GM18508 (cell line): ENCODE data around the gene SSRP1.

Experiments
- ATAC-seq: cut with Tn5 transposase; IDR thresholded peaks from one replicate; pipeline ENCODE4 v1.9.1; 2021; ENCODE audit warnings: moderate number of reproducible peaks; ENCODE audit not compliant: insufficient read depth, unreplicated experiment

SSRP1 gene

GRCh38 chr11:57360991-57361390 is 25.3 kb upstream of the SSRP1 start:
- no peak for ATAC-seq

GRCh38 chr11:57359896-57360690 is 24.4 kb upstream of the SSRP1 start:
- ATAC-seq = no peak

GRCh38 chr11:57359396-57359795 is 23.7 kb upstream of the SSRP1 start:
- no peak for ATAC-seq

DNA sequence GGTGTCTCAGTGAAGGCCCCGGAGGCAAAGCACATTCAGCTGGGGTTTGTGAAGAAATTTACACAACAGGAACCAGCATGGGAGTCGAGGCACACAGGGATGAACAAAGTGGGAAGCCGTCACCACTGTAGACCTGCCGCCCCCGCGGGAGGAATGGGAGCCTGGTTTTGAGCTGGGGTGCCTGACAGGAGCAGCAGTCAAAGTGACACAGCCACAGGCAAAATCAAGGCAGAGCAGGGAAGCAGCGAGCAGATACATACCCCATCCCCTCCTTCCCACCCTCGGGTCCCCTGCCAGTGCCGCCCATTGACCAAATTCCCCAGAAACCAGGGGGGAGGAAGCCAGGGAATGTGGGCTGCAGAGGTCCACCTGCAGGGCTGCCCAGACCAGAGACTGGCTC is 23.3 kb upstream of the SSRP1 start:
- ATAC-seq = no peak

GRCh38 chr11:57358543-57358961 is 22.9 kb upstream of the SSRP1 start:
- no peak for ATAC-seq

GRCh38 chr11:57357856-57358255 is 22.2 kb upstream of the SSRP1 start:
- no peak for ATAC-seq

DNA sequence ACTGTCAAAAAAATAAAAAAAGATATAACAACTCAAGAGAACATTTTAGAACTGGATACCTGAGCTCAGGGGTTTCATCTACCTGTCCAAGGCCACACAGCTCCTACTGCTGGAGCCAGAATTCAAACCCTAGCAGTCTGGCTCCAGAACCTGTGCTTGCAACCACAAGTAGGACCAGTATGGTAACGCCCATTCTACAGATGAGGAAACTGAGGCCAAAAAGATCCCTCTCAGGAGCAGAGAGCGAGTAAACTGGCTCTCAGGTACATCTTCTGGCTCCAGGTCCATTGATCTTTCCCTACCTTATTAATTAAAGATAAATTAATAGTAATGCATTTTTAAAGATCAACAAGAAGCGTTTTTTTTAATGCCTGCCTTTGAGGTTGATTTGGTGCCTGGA is 21.6 kb upstream of the SSRP1 start:
- no peak for ATAC-seq

DNA sequence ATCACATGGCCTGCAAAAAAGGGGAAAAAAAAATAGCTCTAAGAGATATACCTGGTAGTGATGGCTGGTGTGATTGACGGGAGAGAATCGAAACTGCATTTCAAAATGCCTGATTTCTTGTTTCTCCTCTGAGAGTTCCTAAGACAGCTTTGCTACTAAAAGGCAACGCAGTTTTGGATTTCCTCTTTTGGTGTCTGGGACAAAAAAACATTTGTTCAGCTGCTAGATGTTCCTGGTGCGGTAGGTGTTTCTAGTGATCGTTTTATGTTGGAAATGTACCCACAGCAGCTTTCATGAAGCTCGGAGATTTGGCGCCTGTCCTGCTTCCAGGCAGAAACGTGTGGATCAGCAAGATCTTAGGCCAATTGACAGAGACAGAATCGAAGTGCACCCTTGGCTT is 20.6 kb upstream of the SSRP1 start:
- no peak for ATAC-seq

- no peak for ATAC-seq
Observed at GRCh38 chr11:57354699-57355098, 19.0 kb upstream of the SSRP1 start.

DNA sequence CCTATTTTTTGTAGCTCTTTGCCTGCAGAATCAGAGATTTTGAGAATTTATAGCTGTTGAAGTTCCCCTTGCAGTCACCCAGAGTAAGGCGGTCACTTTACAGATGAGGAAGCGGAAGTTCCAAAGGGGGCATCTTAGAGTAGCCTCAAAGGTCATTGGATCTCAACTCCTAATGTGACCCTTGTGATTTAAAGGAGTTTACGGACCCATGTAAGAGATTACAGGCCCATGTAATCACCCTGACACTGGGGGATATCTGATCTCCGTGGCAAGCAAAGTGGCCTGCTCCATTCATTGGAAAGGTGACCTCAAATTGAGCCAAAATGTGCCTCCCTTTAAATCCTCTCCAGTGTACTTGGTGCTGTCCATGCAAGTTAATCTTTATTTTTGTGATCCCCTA is 18.2 kb upstream of the SSRP1 start:
- no peak for ATAC-seq

DNA sequence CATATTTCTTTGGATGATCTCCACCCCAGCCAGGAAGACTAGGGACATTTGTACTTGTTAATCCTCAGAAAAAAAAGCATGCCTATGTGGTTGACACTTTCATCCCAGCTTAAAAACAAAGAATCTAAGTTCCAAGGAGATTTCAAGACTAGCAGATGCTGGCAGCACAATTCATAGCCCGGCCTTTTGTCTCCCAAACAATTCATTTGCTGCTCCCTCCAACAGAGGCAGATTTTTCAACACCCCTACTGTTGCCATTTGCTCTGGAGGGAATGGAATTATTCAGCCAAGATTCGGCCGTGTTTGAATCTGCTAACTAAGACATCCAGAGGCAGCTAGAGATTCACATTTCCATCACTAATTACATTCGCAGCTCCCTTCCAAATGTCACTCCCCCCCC is 17.8 kb upstream of the SSRP1 start:
- no peak for ATAC-seq

- ATAC-seq = no peak
Observed at GRCh38 chr11:57353036-57353435, 17.3 kb upstream of the SSRP1 start.

DNA sequence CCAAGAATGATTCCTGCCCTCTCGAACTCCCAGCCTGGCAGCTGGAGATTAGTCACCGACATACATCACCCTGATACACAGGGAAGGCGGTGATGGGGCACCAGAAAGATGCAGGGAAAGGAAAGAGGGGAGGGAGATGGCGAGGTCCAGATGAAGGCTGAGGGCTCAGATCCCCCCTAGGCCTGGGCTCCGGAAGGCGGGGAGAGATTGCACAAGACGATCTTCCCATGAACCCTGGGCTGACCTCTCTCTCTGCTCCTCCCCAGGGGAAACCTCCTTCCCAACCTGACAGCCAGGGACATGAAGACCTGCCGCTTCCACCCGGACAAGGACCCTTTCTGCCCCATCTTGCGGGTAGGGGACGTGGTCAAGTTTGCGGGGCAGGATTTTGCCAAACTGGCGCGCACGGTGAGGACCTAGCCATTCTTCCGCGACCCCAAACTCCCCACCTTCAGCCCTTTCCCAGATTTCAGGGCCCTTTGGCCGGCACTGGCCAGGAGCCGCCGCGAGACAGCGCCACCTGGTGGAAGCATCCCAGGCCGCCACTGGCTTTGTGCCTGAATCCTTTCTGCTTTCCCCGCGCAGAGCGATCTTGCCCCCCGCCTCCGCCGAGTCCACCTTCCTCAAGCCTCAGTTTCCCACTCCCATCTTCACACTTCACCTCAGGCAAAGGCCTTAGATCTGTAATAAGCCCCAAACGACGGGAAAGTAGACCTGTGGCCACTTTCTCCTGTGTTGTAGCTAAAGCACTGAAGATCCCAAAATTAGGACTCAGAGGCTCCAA is 14.0 kb upstream of the SSRP1 start:
- no peak for ATAC-seq

DNA sequence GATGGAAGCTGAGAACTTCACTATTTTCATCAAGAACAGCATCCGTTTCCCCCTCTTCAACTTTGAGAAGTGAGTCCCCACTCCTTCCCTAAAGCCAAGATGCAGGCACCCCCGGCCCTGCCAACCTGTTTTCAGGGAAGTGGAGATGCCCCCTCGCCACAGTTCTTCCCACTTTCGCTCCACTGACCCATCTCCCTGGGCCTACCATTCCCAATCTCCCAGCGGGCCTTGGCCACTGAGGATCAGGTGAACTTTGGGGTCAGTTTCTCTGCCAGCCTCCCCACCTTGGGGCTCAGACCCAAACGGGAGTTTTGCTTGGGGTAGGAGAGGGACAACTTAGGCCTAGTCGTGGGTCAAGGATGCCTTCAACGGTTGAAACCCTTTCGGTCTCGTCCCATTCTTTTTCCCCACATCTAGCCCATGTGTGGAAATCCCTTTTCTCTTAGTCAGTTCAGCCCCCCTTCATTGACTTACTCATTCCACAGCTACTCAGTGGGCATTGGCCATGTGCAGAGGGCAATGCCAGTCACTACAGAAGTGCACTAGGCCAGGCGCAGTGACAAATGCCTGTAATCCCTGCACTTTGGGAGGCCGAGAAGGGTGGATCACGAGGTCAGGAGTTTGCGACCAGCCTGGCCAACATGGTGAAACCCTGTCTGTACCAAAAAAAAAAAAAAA is 13.1 kb upstream of the SSRP1 start:
- no peak for ATAC-seq

GRCh38 chr11:57348052-57348451 is 12.4 kb upstream of the SSRP1 start:
- no peak for ATAC-seq

GRCh38 chr11:57347336-57347735 is 11.6 kb upstream of the SSRP1 start:
- no peak for ATAC-seq

- ATAC-seq = no peak
Observed at GRCh38 chr11:57345555-57346211, 10.0 kb upstream of the SSRP1 start.

GRCh38 chr11:57344826-57345225 is 9.1 kb upstream of the SSRP1 start:
- ATAC-seq = no peak

- no peak for ATAC-seq
Observed at GRCh38 chr11:57343825-57344224, 8.1 kb upstream of the SSRP1 start.

DNA sequence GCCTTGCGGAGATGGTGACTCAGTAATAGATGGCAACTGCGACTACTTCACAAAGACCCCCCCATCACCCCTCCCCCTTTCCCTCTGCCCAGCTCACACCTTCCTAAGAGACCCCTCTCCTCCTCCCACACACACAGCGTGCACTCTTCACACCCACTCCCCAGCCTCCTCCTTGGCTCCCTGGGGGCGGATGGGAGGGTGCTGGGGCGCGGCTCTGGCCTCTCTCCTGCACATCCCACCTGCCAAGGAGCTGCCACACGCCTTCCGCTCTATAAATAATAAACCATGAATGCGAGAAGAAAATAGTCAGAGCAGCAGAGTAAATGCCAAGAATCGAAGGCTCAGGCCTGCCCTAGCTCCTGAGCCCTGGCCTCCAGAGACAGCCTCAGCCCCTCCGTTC is 7.0 kb upstream of the SSRP1 start:
- ATAC-seq = no peak
